Mammary epithelial cell (primary cell): ENCODE data around the gene UQCC3.

Experiments
- EZH2 ChIP-seq: IDR thresholded peaks from 2 replicates; pipeline ENCODE4 v1.6.1; 2012; ENCODE audit warnings: low read length, inconsistent platforms, borderline replicate concordance
- TF ChIP-seq, protein P1 (sequence below), 2 donors: IDR thresholded peaks in 1 of 2; conservative IDR thresholded peaks in 1 of 2; 2 replicates each; pipeline ENCODE4 v1.5.1; 2011 to 2012; ENCODE audit warnings: inconsistent platforms in 2 of 2, low read length in 2 of 2, mild to moderate bottlenecking in 2 of 2, control low read depth in 1 of 2, low read depth in 1 of 2; ENCODE audit not compliant: insufficient read depth in 1 of 2; ENCODE audit errors: extremely low read depth in 1 of 2

GRCh38 chr11:62645946-62646824 is 25.3 kb upstream of the UQCC3 start, which contains the start of gene GANAB:
- TF ChIP-seq, protein P1, sequence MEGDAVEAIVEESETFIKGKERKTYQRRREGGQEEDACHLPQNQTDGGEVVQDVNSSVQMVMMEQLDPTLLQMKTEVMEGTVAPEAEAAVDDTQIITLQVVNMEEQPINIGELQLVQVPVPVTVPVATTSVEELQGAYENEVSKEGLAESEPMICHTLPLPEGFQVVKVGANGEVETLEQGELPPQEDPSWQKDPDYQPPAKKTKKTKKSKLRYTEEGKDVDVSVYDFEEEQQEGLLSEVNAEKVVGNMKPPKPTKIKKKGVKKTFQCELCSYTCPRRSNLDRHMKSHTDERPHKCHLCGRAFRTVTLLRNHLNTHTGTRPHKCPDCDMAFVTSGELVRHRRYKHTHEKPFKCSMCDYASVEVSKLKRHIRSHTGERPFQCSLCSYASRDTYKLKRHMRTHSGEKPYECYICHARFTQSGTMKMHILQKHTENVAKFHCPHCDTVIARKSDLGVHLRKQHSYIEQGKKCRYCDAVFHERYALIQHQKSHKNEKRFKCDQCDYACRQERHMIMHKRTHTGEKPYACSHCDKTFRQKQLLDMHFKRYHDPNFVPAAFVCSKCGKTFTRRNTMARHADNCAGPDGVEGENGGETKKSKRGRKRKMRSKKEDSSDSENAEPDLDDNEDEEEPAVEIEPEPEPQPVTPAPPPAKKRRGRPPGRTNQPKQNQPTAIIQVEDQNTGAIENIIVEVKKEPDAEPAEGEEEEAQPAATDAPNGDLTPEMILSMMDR (conservative IDR thresholded peaks at IDR 0.05 in 1 of 2, IDR thresholded peaks at IDR 0.05 in 1 of 2; ENCODE audit: extremely low read depth in 1 of 2, insufficient read depth in 1 of 2, low read depth in 1 of 2, low read length in 2 of 2), result no peak
- TF ChIP-seq EZH2, result no peak
